ENCODE measurements around the gene CFAP221.

CFAP221 gene

DNA sequence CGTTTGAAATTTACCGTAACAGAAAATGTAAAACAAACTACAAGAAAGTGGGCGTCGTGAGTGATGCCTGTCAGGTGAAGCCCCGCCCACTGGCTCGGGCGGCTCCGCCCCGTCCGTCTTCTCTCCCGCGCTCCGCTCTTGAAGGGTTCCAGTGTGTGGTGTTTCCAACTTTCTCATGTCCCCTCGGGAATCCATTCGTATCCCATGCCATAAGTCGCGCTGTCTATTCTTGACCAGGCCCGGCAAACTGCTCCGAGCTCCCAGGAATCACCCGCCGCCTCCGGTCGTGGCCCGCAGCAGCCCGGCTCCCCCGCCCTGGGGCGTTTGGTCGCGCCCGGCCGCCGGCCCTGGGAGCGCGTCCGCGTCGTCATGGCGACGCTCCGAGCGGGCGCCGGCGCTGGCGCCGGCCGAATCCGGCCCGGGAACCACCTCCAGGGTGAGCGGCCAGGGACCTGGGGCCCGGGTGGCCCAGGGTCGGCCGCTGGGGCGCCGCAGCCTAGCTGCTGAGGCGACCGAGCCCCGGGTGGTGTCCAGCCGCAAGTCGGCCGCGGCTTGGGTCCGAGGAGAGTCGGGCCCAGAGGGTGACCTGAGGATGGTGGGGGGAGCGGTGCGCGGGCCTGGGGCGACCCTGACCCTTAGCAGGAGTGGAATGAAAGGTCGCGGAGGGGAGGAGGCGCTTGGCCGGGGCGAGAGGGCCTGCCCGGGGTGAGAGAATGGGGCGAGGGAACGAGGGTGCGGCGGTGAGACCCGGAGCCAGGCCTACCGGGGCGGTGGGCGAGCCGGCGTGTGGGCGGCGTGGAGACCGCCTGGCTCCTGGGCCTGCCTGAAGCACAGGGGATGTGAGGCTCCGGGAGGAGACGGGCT lies at the start of gene CFAP221:
CFAP221 (plus strand) TSS at position 375 of the 864 bp plus-strand sequence. CDS start 1,683 bp downstream, outside the sequence.
- no peak for DNase-seq (ENCODE audit: low read depth)

- DNase-seq (ENCODE audit: low read depth): no peak
Measured at GRCh38 chr2:119495948-119496347, 48.3 kb upstream of the CFAP221 start.

- no peak for DNase-seq (ENCODE audit: low read depth)
Measured at GRCh38 chr2:119496682-119497081, 47.6 kb upstream of the CFAP221 start.

GRCh38 chr2:119508756-119509155 lies 35.5 kb upstream of the CFAP221 start:
- DNase-seq (ENCODE audit: low read depth): no peak

- no peak for DNase-seq (ENCODE audit: low read depth)
Measured at GRCh38 chr2:119511989-119512388, 32.3 kb upstream of the CFAP221 start.

DNA sequence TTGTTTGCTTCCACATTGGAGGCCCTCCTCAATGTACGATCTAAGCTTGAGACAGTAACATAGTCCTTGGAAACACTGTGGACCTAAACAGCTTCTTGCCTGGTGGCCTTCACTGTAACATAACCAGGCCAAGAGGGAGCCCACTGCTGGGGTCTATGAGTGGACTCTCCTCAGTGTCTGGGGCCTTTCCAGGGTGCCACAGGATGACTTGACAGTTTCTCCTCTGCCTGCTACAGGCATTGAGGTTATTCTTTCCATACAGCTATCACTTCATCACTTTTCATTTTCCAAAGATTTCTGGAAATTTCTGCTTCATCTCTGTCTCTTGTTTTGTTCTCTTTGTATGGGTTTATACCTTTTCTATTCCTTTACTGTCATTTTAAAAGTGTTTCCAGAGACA lies 31.3 kb upstream of the CFAP221 start:
- no peak for DNase-seq (ENCODE audit: low read depth)

DNA sequence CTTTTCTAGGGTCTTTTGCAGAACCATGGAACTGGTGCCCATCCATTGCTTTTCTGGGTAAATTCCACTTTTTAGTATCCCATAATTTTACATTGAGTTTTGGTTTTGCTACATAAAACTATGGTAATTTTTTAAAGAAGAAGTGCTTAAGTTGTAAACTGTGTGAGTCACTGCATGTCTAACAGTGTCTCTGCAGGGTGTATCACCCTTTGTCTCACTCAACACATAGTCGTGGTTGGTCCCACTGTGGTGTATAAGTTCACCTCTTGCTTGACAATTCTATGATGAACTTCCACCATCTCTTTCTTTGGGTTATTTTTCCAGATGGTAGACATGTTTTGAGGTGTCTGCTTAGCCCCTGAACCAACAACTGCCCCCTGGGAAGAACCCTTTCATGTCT lies 30.4 kb upstream of the CFAP221 start:
- DNase-seq (ENCODE audit: low read depth): no peak

GRCh38 chr2:119516121-119516520 lies 28.1 kb upstream of the CFAP221 start:
- no peak for DNase-seq (ENCODE audit: low read depth)

DNA sequence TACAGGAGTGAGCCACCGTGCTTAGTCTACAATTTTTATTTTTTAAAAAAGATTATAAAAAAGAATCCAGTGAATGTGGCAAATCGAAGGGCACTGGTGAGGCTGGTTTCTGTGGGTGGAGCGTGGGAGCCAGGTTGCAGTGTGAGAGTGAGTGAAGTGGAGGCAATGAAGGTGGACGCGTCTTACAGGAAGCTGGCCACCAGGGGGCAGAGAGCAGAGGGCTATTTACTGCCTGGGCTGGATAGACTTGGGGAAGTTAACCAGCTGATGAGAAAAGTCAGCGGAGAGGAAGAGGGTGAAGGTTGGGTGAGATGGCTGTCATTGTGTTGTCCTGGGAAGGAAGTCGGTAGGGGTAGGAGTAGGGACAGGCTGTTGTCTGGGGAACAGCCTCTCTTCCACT lies 26.8 kb upstream of the CFAP221 start:
- DNase-seq (ENCODE audit: low read depth): no peak

- DNase-seq (ENCODE audit: low read depth): no peak
Measured at GRCh38 chr2:119518401-119519056, 25.7 kb upstream of the CFAP221 start.

DNA sequence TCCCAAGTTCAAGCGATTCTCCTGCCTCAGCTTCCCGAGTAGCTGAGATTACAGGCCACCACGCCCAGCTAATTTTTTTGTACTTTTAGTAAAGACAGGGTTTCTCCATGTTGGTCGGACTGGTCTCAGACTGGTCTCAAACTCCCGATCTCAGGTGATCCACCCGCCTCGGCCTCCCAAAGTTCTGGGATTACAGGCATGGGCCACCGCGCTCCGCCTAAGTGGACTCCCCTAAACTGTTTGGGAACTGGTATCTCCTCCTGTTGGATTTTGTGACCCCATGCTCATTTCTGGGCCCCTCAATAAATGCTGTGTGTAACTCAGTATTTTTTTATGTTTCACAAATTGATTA lies 25.2 kb upstream of the CFAP221 start:
- no peak for DNase-seq (ENCODE audit: low read depth)

DNA sequence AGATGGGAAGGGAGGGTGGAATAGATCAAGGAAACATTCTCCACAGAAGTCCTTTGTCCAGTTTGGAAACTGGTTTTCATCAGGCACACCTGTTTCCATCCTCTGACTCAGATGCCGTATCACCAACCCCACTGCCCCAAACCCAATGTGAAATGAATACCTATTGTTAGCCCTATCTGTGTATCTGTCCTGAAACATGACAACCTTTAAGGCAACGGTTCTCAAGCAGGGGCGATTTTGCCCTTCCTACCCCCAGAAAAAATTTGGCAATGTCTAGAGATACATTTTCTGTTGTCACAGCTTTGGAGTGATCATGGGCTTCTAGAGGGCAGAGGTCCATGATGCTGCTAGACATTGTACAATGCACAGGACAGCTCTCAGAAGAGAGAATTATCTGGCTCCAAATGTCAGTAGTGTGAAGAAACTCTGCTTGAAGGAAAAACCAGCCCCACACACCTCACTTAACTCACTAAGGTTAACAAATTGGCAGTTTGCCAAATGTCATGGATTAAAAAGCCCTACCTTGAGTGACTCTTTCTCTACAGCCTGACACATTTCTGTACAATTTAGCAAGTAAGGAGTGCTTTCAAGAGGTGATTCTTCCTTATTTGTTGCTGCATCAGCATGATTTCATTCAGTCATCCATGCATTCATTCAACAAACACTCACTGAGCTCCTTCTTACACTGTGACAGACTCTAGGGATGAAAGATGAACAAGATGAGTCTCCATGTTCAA lies 23.4 kb upstream of the CFAP221 start:
- DNase-seq (ENCODE audit: low read depth): no peak

DNA sequence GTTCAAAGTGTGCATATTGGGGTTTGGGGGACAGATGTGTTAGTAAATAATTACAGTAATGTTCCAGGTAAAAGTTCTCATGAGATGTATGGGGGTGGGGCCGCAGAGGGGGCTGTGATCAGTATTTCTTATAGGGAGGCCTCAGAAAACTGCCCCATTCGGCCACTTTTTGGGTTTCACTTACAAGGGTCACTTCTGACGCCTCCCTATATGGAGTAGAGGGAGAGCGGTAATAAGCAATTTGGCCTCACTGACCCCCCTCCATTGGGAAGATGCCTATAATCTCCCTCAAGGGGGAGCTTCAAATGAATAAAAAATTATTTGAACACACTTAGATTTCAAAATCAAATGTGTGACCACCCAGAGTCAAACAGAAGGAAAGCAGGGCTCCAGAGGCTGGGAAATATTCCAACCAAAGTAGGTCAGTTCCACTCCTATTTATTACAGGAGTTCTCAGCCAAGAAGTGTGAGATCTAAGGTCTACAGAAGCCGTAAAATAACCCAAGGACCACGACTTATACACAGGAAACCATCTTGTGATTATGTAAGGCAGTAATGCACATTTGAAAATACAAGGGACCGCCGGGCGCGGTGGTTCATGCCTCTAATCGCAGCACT lies 22.7 kb upstream of the CFAP221 start:
- DNase-seq (ENCODE audit: low read depth): no peak

DNA sequence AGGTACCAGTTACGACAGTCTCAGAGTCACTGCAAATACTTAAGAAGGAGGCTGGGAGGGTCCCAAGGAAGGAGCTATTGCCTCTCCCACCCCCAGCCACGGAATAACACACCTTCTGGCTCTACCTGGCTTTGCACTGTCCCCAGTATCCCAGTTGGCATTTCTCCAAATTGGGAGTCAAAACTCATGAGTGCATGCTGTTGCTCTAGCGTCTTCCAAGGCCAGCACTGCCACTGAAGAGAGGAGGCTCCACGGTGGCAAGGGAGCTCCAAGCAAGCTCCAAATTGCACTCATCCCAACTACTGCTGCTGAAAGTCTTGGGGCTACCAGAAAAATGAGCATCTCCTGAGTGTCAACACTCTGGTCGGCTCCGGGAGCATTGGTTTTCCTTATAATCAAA lies 21.6 kb upstream of the CFAP221 start:
- DNase-seq (ENCODE audit: low read depth): no peak

DNA sequence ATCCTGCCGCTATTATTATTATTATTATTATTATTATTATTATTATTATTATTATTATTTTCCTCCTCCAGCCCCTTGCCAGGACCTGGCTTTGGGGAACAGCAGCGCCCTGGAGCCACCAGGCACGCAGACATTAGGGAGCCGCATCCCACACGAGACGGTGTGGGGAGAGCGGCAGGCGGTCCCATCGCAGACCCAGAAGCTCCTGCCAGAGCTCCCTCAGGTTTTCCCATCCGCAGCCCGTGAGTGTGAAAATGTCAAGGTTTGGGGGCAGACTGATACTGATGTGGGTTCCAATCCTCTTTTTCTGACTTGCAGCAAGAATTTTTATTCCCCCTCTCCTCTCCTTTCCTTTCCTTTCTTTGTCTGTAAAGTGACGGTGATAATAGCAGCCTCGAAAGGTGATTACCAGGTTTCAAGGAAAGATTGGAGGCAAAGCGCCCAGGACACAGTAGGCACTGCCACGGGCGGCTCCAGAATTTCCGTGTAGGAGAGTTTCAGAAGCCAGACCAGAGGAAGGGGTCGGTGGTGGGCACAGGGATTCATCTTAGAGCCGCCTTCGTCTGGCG lies 20.8 kb upstream of the CFAP221 start:
- no peak for DNase-seq (ENCODE audit: low read depth)

- DNase-seq (ENCODE audit: low read depth): no peak
Measured at GRCh38 chr2:119523952-119524694, 20.1 kb upstream of the CFAP221 start, which contains the start of gene SCTR. SCTR (minus strand) TSS chr2:119524483; CDS start chr2:119524226, 257 bp downstream.

- DNase-seq (ENCODE audit: low read depth): no peak
Measured at GRCh38 chr2:119525614-119526013, 18.6 kb upstream of the CFAP221 start.

- DNase-seq (ENCODE audit: low read depth): no peak
Measured at GRCh38 chr2:119527999-119528398, 16.2 kb upstream of the CFAP221 start.

- no peak for DNase-seq (ENCODE audit: low read depth)
Measured at GRCh38 chr2:119531292-119531691, 13.0 kb upstream of the CFAP221 start.

DNA sequence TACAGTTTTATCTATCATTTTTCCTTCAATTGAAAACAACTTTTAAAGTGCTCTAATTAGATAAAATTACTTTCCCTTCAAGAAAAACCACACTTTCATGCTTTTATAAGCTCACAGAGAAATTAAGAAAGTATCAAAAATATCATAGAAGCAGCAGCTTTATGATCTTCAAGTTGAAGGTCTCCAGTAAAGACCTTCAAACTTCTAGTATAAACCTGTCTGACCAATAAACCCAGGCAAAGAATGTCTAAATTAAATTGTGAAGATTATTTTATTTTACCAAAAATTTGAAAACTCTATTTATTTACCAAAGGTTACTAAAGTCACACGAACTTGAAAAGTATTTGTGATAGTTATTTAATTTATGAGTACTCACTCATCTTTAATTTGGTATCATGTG lies 10.7 kb upstream of the CFAP221 start:
- no peak for DNase-seq (ENCODE audit: low read depth)

DNA sequence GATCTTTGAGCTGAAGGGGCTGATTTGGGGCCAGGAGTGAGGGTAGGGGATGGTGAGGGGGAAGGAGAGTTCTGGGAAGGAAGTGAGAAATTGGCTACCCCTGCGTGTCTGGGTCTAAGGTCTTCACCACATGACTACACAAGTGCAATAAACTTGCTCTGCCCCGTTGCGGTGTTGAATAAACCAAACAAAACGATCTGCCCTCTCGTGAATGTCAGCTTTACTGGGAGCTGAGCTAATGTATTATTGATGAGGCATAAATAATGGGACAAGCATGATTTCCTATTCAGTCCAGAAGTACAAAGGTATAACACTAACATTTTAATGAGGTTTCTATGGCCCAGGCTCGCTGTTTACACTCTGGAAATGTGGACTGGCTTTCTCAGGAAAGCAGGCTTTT lies 8.0 kb upstream of the CFAP221 start:
- DNase-seq (ENCODE audit: low read depth): no peak
